AG08396 (cell line): Measurements from ENCODE around the gene SMAD3.

Experiments used
- DNase-seq: peaks from one replicate; pipeline ENCODE4 v3.0.0; 2012; ENCODE audit warnings: low spot score, mixed read lengths

SMAD3 gene

DNA sequence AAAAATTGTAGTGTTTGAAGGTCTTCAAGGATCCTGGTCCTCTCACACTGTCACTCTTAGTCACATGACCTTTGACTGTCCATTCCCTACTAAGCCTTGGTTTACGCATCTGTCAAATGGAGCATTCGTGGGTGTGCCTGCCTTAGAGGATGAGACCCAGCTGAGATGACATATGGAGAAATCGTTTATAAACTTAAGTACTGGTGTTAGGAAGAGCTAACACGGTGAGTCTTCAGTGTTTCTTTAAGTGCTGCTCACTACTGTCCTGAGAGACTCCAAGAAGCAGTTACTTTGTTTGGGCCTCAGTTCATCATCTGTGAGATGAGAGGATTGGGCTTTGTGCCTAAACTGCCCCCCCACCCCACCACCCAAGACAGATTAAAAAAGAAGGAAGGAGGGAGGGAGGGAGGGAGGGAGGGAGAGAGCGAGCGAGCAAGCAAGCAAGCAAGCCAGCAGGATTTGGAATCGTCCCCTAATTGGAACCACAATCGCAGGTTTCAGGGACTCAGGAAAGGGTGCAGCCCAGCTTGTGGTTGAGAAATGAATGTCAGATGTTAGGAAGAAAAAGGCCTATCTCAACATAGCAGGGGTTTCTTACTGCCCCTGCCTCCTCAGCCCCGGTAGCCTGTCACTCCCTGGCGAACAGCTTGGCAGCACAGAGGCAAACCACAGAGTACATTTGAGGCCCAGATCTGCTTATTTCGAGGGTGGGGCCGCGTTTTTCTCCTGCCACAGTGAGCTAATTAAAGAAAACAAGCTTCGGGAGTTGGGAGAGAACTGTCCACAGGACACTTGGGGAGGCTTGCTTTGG lies 32.7 kb downstream of the SMAD3 start:
- no peak for DNase-seq

DNA sequence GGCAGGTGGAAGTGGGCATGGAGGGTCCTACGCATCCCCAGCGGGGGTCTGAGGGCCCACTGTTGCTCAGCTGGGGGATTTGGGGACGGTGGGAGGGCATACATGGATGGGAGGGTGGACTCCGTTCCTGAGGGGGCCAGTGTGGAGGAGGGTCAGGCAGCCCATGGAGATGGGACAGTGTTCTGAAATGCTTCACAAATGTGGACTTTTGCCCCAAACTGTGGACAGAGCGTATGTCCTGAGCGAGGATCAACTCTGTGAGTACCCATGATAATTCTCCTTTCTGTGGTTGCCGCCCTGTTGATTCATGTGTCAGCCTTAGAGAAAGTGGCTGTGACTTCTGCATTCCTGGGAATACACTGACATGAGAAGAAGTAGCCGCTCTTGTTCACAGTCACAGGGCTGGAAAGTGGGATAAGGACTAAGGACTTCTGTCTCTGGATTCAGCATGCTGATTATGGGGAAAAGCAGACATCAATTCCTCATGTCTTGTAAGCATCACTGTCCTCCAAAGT lies 33.4 kb downstream of the SMAD3 start:
- DNase-seq = no peak

DNA sequence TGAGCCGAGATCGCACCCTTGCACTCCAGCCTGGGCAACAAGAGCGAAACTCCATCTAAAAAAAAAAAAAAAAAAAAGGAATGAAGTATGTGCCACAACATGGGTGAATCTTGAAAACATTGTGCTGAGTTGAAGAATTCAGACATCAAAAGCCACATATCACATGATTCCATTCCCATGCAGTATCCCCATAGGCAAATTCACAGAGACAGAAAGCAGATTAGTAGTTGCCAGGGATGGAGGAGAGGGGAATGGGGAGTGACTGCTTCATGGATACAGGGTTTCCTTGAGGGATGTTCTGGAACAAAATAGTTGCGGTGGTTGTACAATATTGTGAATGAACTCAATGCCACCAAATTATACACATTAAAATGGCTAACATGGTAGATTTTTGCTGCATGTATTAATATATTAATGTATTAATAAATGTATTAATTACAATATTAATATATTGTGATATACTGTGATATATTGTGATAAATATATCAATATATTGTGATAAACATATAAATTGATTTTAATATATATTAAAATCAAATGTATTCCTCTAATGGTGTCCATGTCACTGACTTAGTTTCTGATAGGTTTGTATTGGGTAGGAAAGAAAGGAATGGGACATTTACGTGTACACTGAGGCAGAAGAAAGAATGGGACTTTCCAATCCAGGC lies 34.9 kb downstream of the SMAD3 start:
- DNase-seq = no peak

DNA sequence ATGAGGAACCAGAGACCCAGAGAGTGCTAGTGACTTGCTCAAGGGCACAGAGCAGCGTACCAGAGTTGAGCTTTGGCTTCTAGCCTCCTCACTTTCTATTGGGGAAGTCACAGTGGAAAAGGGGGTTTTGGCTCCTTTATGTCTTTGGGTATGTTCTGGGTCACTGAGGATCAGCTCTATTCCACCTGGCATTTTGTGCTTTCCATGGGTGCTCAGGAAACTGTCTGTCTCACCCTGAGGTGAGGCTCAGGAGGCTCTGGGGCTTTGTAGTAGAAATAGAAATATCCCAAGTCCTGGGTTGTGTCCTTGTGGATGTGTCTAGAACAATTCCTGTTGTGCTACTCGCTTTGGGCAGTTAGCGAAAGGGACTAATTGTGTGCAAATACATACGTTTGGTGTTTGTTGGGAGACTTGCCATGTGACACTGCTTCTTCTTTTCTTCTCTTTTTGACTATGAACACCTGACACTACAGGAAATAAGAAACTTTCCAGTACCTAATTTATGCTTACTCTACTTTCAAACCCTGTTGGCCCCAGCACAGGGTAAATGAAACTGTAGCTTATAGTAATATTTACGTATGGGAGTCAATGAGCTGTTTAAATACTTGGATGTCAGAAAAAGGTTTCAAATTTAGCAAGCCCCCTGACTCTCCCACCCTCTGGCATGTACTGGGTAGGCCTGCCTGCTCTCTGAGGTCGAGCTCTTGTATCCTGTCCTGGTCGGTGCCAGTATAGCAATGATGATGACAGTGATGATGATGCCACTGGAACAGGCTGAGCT lies 35.6 kb downstream of the SMAD3 start:
- DNase-seq = no peak

DNA sequence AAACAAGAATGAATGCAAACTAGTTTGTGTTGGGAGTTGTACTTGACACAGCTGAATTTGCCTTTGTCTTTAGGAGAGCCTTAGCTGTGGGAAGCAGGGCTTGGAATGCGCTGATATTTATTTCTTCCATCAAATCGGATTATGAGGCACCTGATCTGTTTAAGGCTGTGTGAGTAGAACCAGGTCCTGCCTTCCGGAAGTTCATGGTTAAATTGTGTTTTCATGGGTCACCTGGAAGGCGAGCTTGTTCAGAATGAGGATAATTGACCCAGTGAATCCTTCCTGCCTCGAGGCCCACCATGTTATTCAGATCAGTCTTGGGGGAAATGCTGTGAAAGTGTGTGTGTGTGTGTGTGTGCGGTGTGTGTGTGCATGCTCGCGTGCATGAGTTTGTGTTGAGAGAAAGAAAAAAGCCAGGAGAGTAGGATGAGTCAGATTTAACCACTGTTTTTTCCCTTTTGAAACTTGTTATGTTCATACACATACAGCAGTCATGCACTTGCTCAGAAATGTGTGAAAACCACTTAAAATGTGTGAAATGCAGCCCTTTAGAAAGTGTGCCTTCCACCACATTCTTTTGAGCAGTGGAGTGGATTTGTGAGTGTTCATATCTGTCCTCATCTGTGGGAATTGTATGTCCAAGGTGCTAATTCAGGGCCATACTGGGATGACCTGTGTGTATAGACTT lies 36.7 kb downstream of the SMAD3 start:
- no peak for DNase-seq

DNA sequence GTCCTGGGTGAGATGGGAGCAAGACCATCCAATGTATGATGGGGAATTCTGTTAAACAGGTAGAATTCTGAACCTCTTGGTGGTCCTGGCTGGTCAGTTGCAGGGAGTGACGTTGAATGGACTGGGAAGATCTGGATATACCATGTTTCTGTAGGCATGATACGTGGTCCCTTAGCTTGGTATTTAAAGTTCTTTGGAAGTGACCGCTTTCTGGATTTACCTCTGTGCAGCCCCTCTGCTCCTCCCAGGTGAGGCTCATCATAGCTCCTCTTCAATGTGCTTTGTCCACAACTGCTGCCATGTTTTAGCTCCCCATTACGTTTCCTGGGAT lies 37.2 kb downstream of the SMAD3 start:
- no peak for DNase-seq

DNA sequence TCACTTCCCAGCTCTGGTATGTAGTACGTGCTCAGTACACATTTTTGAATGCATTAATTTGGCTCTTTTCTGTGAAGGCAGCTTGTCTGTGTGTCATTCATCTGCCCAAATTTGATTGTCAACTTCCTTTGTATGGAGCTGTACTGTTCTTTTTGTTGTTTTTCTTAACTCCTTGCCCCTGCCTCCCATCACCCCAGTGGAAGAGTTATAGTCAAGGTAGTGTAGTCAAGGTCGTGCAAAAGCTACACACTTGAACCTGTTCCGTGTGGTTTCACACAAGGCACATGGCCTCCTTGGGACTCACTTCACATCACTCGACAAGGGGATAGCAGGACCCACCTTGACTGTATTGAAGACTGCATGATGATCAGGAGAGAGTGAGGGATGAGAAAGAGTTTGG lies 37.6 kb downstream of the SMAD3 start:
- DNase-seq = no peak

DNA sequence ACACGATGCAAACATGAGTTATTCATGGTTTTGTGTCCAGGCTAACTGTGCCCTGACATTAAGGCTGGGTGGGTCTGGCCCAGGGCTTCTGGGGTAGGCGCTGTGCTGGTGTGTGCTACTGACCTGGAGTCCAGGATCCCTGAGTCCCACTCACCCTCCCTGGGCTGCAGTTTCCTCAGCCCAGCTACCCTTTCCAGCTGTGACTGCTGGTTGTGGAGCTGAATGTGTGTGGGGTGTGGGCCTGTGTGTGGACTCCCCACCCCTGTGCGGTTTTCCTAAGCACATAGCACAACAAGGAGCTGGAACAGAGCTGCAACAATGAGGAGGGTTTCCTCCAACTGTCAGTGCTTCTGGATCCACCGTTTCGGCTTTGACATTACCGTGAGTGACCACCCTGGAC lies 38.0 kb downstream of the SMAD3 start:
- DNase-seq = no peak

DNA sequence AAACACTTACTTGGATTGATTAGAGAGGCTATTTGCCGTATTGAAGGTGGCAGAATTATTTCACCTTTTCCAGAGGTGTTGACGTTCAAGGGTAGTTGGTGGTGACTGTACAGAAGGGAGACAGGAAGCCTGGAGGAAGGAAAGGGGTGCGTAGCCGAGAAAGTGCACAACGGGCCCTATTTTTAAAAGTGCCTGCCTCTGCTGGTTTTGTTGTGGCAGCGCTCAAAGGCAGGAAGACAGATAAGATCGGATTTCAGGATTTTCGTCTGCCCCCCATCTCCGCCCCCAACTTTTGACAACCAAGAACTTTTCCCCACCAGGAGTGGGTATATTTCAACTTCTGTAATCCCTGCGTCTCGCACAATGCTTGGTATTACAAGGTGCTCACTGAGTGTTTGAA lies 38.5 kb downstream of the SMAD3 start:
- DNase-seq = no peak

DNA sequence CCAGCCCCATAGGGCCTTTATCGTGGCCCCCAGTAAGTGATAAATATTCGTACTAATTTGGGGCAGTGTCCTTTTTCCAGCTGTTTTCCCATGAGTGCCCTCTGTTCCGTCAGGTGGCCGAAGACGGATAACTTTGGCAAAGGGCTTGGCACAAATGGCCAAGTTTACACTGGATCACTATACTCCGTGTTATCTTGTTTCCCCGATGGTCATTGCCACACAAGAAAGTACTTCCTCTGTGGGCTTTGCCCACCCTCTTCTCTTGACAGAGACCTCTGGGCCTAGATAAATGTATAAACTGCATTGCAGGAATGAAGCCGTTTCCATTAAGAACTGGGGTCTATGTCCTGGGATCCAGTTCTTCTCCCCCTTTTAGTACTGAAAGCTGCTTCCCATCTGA lies 39.1 kb downstream of the SMAD3 start:
- DNase-seq = no peak

DNA sequence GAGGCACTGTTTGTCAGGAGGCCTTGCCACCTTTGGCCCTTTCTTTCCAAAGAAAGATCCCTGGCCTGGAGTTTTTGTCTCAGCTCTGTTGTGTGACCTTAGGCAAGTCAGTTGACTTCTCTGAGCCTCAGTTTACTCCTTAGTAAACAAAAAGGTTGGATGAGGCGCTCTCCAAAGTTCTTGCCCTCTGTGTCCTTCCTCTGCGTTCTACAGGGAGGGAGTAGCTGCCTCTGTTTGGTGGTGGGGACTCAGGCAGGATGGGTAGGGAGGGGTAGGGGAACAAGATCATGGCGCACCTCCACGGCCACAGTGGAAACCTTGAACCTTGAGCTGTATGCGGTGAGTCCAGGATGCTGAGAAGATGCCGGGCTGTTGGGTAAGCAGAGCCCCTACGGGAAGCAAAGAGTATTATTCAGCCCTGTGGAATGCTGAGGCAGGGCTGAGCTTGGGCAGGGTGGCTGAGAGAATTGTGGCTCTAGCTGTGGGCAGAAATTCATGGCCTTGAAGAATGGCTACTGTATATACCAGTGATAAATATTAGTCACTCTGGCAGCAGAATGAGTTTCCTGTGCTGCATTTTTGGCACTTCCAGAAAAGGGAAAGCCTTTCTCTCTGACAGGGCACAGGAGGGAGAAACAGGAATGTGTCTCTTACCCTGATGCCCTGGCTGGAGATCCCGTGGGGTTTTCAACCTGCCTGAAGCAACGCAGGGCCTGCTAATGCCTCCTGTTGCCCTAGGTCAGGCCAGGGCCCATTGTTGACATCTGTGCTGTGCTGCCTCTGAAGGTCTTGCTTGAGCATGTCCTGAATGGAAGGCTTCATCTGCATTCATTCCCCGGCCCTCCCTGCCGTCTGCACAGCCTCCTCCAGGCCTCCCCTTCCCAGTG lies 39.9 kb downstream of the SMAD3 start:
- peak; percentile 87 for DNase-seq

DNA sequence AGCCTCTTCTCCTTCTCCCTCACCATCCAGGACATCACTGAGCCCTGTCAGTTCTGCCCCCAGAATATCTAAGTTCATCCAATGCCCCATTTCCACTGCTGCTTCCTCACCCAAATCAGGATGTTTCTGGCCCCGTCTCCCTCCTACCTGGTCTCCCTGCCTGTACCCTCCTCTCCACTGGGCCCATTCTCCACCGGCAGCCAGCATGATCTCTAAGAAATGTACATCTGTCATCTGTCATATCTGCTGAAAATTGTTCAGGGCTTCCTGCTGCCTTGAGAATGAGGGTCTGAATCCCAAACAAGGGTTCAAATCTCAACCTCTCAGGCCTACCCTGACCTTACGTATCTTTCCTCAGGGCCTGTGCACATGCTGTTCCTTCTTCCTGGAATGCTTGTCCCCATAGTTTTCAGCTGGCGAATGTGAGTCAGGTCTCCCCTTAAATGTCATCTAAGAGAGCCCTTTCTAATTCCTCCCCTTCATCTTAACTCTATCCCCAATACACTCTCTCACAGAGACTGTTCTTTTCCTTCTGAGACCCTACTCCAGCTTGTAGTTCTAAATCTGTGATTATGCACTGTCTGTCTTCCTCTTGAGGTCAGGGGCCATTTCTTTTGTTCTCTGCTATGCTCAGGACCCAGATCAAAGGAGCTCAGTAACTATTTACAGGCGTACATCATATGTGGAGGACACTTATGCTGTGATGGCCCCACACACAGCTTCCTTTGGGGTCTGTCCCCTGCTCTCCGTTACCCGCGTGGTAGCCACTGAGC lies 40.8 kb downstream of the SMAD3 start:
- no peak for DNase-seq

DNA sequence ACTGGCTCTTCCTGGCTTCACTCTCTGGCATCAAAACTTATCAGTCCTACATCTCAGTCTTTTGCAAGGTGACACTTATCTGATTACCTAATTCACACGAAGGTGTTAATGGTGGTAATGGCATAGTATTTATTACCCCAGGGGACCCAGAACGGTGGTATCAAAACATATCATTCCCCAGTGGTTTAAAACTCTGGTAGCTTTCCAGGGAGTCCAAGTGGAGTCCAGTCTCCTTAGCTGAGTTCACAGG lies 41.3 kb downstream of the SMAD3 start:
- DNase-seq = no peak

DNA sequence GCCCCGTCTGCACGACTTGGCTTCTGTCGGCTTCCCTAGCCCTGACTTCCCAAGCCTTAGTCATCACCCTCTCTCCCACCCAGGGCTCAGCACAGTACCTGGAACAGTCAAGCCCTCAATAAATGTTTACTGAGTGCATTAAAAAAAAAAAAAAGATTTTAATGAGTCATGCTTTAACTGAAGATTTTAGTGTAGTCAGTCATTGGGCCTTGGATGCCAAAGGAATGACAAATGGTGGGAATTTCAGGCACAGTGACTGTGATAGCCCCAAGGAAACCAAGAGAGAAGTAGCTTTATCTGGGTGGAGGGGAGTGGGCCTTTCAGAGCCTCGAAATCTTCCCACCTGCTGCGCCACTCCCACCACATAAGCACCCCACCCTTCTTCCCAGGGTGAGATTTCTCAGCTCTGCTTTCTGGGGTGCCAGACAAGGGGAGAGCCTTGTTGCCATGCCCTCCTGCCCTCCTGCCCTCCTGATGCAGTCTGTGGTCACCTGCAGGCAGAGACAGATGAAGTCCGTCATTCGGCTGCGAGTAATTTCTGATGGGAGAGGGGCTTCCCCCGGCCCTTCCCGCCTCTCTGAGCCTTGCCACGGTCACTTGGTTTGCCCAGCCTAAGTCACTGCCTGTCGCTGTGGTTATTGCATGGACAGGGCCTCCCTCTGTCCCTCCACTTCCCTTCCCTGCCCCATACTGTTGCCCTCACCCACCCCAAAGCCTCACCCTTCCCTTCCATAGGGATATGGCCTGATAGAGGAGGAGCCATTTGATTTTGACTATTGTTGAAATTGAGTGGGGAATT lies 41.8 kb downstream of the SMAD3 start:
- DNase-seq = peak; percentile 86

DNA sequence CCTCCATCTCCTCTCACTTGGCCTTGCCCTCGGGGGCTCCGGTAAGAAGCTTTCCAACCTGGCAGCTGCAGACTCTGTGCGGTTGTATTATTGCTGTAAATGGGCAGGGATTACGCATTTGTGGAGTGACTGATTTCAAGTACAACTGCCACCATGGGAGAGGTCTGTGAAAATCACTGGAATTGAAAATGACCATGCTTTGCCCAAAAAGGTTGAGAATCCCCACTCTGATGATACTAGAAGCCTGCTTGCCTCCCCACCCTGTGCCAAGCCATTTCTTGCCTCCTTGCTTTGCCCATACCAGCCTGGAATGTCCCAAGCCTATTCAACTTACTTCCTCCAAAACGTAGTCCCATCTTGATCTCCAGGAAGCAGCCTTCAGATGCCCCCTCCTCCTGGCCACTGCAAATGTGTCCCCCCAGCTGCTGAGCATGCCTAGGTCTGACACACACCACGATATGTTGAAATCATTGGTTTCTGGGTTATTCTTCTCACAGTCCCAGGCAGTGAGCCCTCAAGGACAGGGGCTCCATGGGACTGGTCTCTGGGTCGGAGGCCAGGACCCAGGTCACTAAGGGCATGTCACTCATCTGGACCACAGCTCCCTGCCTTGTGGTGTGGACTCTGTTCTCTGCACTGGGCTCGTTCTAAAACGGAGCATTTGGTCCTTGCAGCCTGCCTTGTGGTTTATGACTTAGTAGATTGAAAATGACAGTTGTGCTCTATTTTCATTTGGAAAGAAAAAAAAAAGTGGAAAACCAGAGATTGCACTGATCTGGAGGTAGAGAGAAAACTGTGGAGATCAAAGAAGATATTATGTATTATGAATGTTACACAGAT lies 42.9 kb downstream of the SMAD3 start:
- no peak for DNase-seq

DNA sequence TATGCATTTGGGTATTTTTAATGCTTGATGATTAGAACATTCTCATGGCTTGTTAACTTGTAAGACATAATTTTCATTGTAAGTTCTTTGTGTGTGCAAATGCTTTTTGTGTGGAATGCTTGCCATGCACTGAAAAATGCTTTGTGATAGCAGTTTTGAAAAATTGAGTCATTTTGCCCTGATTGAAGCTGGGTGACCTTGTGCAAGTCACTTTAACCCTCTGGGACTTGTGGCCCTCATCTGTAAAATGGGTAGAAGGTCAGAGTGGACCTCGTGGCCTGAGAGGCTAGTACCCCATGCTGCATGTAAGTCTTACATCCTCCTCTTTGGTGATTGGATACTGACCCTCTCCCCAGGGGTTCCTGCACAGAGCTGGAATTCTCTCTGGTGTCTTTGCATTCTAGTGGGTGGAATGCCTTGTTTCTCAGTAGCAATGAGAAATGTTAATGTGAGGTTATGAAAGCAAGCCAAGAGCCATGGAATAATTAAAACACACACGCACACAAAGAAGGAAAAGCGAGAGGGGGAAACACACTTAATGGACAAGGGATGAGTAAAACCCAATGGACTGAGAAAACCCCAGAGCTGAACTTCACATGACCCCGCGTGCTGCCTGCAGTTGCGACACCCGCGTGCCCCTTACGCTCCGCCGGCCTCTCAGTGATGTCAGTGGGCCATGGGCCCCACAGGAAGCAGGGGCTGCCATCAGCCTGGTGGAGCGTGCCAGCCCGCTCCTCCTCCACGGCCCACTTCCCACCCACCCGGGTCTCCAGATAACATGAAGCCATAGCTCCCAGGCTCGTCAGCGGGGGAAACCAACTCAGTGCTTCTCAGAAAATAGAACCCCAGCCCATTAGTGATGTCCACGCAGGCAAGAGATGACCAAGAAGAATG lies 44.0 kb downstream of the SMAD3 start:
- peak; percentile 80 for DNase-seq

DNA sequence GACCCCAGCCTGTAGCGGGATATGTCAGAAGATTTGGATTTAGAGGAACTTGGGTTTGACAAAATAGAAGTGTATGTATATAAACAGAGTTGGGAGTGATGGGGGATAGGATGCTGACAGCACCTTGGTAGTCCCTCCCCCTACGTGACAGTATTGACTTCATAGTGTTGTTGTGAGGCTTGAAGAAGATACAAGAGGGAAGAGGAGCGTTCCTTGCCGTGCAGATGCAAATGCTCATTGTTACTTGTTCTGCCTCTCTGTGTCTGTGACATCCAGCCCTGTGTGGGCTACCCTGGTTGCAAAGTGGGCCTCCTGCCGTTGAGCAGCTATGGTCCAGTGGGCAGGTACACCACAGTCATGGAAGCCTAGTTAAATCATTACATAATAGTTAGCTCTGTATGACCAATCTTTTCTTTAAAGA lies 45.0 kb downstream of the SMAD3 start:
- DNase-seq = no peak
